GM12801 (cell line): ENCODE measurements around the gene HGF.

Source experiments
- CTCF ChIP-seq: IDR thresholded peaks from one replicate; pipeline ENCODE4 v1.5.1; 2011; ENCODE audit warnings: control low read depth; ENCODE audit not compliant: insufficient read length; ENCODE audit errors: extremely low read depth

The HGF gene

DNA sequence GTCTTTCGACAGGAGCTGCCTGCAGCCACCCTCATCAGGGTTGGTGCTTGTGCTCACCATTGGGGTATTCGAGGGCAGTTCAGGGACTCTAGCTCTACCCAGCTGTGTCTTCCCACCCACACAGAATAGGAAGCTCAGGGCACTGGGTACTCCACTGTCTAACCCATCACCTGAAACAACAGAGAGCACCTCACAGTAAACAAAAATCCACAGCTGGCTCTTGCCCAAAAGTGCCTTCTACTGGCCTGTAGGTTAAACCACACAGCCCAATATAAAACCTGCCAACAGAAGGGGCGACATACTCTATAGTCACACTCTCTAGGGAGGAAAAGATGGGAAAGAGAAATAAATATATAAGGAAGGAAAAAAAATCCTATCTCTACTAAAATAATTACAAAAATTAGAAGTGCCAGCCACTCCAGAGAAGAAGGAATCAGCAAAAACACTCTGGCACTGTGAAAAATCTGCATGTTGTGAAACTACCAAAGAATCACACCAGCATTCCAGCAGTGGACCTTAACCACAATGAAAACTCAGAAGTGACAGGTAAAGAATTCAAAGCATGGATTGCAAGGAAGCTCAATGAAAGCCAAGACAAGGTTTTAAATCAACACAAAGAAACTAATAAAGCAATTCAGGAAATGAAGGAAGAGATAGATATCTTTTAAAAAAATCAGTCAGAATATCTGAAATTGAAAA is 110.0 kb downstream of the HGF start:
- no peak for TF ChIP-seq CTCF

DNA sequence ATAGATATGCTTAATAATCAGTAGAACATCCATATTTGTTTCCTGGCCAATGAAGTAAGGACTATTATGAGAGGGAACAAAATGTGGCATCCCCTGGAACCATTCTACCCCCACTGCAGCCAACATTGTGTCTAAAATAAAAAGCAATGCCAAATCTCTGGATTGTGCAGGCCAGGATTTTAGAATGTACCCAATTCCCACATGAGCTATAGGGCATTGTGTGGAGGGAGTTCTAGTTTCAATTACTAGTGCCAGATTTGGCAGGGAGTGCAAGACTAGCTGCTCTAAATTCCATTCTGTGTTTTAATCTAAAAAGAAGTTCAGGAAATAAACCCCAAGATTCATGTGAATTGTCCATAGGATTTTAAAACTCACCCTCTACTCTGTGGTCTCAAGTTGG is 112.3 kb downstream of the HGF start:
- no peak for TF ChIP-seq CTCF

- no peak for TF ChIP-seq CTCF
Observed at GRCh38 chr7:81655271-81655670, 114.6 kb downstream of the HGF start.

GRCh38 chr7:81652225-81652624 is 117.6 kb downstream of the HGF start:
- TF ChIP-seq CTCF = no peak
